Activated effector memory CD4-positive, alpha-beta T cell treated with Interleukin-2 at 50 U/mL for 16 hours (primary cell): Measurements from ENCODE around the gene MBNL1.
"Not testable (repeated sequence)": the region's sequence is repeated elsewhere in the genome, so short reads cannot be mapped to it uniquely, and the experiment has no call there.

Experiments
- DNase-seq: peaks from one replicate; pipeline ENCODE4 v3.0.0-alpha.2; 2020

MBNL1 gene

GRCh38 chr3:152355744-152356665, 87.3 kb downstream of the MBNL1 start:
- DNase-seq: no peak

GRCh38 chr3:152356870-152357276, 88.1 kb downstream of the MBNL1 start:
- DNase-seq: no peak

GRCh38 chr3:152357587-152357986, 88.9 kb downstream of the MBNL1 start:
- no peak for DNase-seq

GRCh38 chr3:152359385-152360248, 90.9 kb downstream of the MBNL1 start:
- no peak for DNase-seq

GRCh38 chr3:152360302-152360701, 91.6 kb downstream of the MBNL1 start:
- DNase-seq: no peak

- DNase-seq: no peak
Measured at GRCh38 chr3:152360966-152361365, 92.2 kb downstream of the MBNL1 start.

- no peak for DNase-seq
Measured at GRCh38 chr3:152362086-152362485, 93.4 kb downstream of the MBNL1 start.

- DNase-seq: no peak
Measured at GRCh38 chr3:152364237-152364636, 95.5 kb downstream of the MBNL1 start.

- no peak for DNase-seq
Measured at GRCh38 chr3:152365126-152365525, 96.4 kb downstream of the MBNL1 start.

- no peak for DNase-seq
Measured at GRCh38 chr3:152365766-152366593, 97.3 kb downstream of the MBNL1 start.

- not testable (repeated sequence) for DNase-seq
Measured at GRCh38 chr3:152367192-152367591, 98.5 kb downstream of the MBNL1 start.

- not testable (repeated sequence) for DNase-seq
Measured at GRCh38 chr3:152372633-152373032, 103.9 kb downstream of the MBNL1 start.

GRCh38 chr3:152373379-152373778, 104.7 kb downstream of the MBNL1 start:
- no peak for DNase-seq

- no peak for DNase-seq
Measured at GRCh38 chr3:152374262-152374990, 105.7 kb downstream of the MBNL1 start.

GRCh38 chr3:152375546-152375945, 106.8 kb downstream of the MBNL1 start:
- no peak for DNase-seq

GRCh38 chr3:152376351-152377183, 107.8 kb downstream of the MBNL1 start:
- no peak for DNase-seq

GRCh38 chr3:152377184-152377570, 108.4 kb downstream of the MBNL1 start:
- no peak for DNase-seq

GRCh38 chr3:152379415-152380042, 110.8 kb downstream of the MBNL1 start:
- no peak for DNase-seq

- no peak for DNase-seq
Measured at GRCh38 chr3:152380043-152380442, 111.3 kb downstream of the MBNL1 start.

GRCh38 chr3:152381881-152382295, 113.2 kb downstream of the MBNL1 start:
- DNase-seq: no peak
